ENCODE results near the gene SFXN4.

Gene SFXN4

GRCh38 chr10:119201233-119201632 is 35.7 kb upstream of the SFXN4 start:
- H3K27me3 ChIP-seq (ENCODE audit: control insufficient read depth, insufficient read depth, low read length) = no peaks in the 10 kb centered on the region
- no peak overlapping the region for H3K4me3 ChIP-seq (ENCODE audit: low read depth, low read length)

GRCh38 chr10:119199231-119199992 is 33.9 kb upstream of the SFXN4 start:
- Histone ChIP-seq H3K27ac (no peak overlapping the region), H3K9ac (no peak overlapping the region), H3K4me3 (ENCODE audit: low read depth, low read length) (no peak overlapping the region), H3K4me2 (ENCODE audit: low read length) (no peak overlapping the region), H3K27me3 (ENCODE audit: control insufficient read depth, insufficient read depth, low read length) (no peaks in the 10 kb centered on the region), H3K36me3 (ENCODE audit: control insufficient read depth, insufficient read depth, low read length) (no peaks in the 10 kb centered on the region), H2AFZ (peak overlapping the region; percentile 30), H3K79me2 (no peaks in the 10 kb centered on the region), H3K4me1 (no peaks in the 10 kb centered on the region), H3K9me3 (ENCODE audit: control insufficient read depth, low read length) (no peaks in the 10 kb centered on the region)
- TF ChIP-seq CTCF (IDR thresholded peaks at IDR 0.05) = peak; percentile 82

More at GRCh38 chr10:119201233-119201632, 35.7 kb upstream of the SFXN4 start:
- no peak for TF ChIP-seq CTCF (IDR thresholded peaks at IDR 0.05)
- Histone ChIP-seq H3K4me2 (ENCODE audit: low read length) (no peak overlapping the region), H2AFZ (no peak overlapping the region), H3K4me1 (no peaks in the 10 kb centered on the region), H3K27ac (no peak overlapping the region), H3K79me2 (no peaks in the 10 kb centered on the region), H3K9ac (no peak overlapping the region), H3K36me3 (ENCODE audit: control insufficient read depth, insufficient read depth, low read length) (no peaks in the 10 kb centered on the region), H3K9me3 (ENCODE audit: control insufficient read depth, low read length) (no peaks in the 10 kb centered on the region)

- TF ChIP-seq CTCF (IDR thresholded peaks at IDR 0.05) = peak; percentile 16
- H3K27me3 ChIP-seq (ENCODE audit: control insufficient read depth, insufficient read depth, low read length) = no peaks in the 10 kb centered on the region
- H3K9ac ChIP-seq = no peak overlapping the region
- no peaks in the 10 kb centered on the region for H3K36me3 ChIP-seq (ENCODE audit: control insufficient read depth, insufficient read depth, low read length)
- H2AFZ ChIP-seq = no peak overlapping the region
- H3K79me2 ChIP-seq = no peaks in the 10 kb centered on the region
- no peaks in the 10 kb centered on the region for H3K9me3 ChIP-seq (ENCODE audit: control insufficient read depth, low read length)
- H3K4me3 ChIP-seq (ENCODE audit: low read depth, low read length) = no peak overlapping the region
- no peaks in the 10 kb centered on the region for H3K4me1 ChIP-seq
- H3K27ac ChIP-seq = no peak overlapping the region
- no peak overlapping the region for H3K4me2 ChIP-seq (ENCODE audit: low read length)
Observed at GRCh38 chr10:119198438-119198837, 32.9 kb upstream of the SFXN4 start.

GRCh38 chr10:119197921-119198320 is 32.4 kb upstream of the SFXN4 start:
- H3K27me3 ChIP-seq (ENCODE audit: control insufficient read depth, insufficient read depth, low read length) = no peaks in the 10 kb centered on the region
- H3K9me3 ChIP-seq (ENCODE audit: control insufficient read depth, low read length) = no peaks in the 10 kb centered on the region
- no peaks in the 10 kb centered on the region for H3K79me2 ChIP-seq
- no peak overlapping the region for H3K4me2 ChIP-seq (ENCODE audit: low read length)
- no peak for TF ChIP-seq CTCF (IDR thresholded peaks at IDR 0.05)
- H3K4me1 ChIP-seq = no peaks in the 10 kb centered on the region
- no peaks in the 10 kb centered on the region for H3K36me3 ChIP-seq (ENCODE audit: control insufficient read depth, insufficient read depth, low read length)
- H3K9ac ChIP-seq = no peak overlapping the region
- H3K27ac ChIP-seq = no peak overlapping the region
- H3K4me3 ChIP-seq (ENCODE audit: low read depth, low read length) = no peak overlapping the region
- no peak overlapping the region for H2AFZ ChIP-seq

- no peak overlapping the region for H3K9ac ChIP-seq
- no peak overlapping the region for H3K4me3 ChIP-seq (ENCODE audit: low read depth, low read length)
- H3K79me2 ChIP-seq = no peaks in the 10 kb centered on the region
- no peaks in the 10 kb centered on the region for H3K4me1 ChIP-seq
- no peak overlapping the region for H3K27ac ChIP-seq
- no peak overlapping the region for H2AFZ ChIP-seq
- TF ChIP-seq CTCF (IDR thresholded peaks at IDR 0.05) = no peak
- H3K4me2 ChIP-seq (ENCODE audit: low read length) = no peak overlapping the region
- no peaks in the 10 kb centered on the region for H3K27me3 ChIP-seq (ENCODE audit: control insufficient read depth, insufficient read depth, low read length)
- no peaks in the 10 kb centered on the region for H3K36me3 ChIP-seq (ENCODE audit: control insufficient read depth, insufficient read depth, low read length)
- no peaks in the 10 kb centered on the region for H3K9me3 ChIP-seq (ENCODE audit: control insufficient read depth, low read length)
Observed at GRCh38 chr10:119191881-119192280, 26.4 kb upstream of the SFXN4 start.
